SKM-1 (cell line): ENCODE data around the gene LRRC23.

ENCODE experiments used
- DNase-seq: peaks from one replicate; lab custom pipeline; 2025; ENCODE audit not compliant: unreplicated experiment; lab: John Stamatoyannopoulos, UW

Gene LRRC23

DNA sequence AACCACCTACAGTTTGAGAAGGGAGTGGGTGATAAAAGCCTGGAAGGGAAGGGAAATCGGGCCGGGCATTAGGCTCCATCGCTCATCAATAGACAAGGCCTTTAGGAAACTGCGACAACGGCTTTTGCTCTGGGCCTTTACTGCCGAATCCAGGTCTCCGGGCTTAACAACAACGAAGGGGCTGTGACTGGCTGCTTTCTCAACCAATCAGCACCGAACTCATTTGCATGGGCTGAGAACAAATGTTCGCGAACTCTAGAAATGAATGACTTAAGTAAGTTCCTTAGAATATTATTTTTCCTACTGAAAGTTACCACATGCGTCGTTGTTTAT is 38.7 kb downstream of the LRRC23 start:
- DNase-seq, result no peak

DNA sequence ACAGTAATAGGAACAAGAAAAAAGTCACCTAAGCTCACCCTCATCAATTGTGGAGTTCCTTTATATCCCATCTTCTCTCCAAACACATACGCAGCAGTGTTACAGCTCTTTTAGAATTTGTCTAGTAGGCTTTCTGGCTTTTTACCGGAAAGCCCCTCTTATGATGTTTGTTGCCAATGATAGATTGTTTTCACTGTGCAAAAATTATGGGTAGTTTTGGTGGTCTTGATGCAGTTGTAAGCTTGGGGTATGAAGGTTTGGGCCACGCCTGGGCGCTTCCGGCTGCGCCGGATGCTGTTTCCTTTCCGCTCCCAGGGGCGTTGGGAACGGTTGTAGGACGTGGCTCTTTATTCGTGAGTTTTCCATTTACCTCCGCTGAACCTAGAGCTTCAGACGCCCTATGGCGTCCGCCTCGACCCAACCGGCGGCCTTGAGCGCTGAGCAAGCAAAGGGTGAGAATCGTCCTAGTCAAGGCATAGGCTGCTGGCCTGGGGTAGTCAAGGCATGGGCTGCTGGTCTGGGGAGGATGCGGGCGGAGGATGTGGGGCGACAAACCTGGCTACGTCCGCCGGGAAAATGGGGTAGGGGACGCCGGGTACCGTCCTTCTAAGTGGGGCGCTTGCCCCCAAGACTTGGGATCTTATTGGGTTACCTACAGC is 39.2 kb downstream of the LRRC23 start, which contains the start of the genes C12orf57 and RNU7-1:
Gene C12orf57 (plus strand): TSS at position 301 of the 659 bp plus-strand sequence. CDS start 100 bp downstream, at position 401.
Gene RNU7-1 (plus strand): TSS at position 95 of the 659 bp plus-strand sequence.
- no peak for DNase-seq

DNA sequence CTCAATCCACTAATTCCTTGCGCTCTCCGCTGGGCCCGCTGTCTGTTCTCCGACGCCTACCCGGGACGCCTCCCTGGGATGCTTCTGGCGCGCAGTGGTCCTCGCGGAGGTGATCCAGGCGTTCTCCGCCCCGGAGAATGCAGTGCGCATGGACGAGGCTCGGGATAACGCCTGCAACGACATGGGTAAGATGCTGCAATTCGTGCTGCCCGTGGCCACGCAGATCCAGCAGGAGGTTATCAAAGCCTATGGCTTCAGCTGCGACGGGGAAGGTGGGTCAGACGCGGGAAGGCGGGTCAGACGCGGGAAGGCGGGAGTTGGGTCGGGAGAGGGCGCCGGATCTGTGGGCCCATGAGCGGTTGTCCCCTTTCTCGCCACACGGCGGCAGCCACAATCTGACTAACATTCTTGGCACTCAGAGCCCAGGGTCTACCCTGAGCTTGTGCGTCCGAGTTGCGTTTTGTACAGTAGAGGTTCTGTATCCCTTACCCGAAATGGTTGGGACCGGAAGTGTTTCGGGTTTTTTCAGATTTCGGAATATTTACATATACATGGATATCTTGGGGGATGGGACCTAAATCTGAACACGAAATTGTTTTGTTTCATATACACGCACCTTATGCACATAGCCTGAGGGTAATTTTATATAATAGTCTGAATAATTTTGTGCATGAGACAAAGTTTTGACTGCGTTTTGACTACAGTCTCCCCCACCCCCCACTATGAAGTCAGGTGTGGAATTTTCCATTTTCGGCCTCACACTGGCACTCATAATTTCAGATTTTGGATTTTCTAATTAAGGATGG is 40.0 kb downstream of the LRRC23 start:
- DNase-seq, result peak; percentile 45

DNA sequence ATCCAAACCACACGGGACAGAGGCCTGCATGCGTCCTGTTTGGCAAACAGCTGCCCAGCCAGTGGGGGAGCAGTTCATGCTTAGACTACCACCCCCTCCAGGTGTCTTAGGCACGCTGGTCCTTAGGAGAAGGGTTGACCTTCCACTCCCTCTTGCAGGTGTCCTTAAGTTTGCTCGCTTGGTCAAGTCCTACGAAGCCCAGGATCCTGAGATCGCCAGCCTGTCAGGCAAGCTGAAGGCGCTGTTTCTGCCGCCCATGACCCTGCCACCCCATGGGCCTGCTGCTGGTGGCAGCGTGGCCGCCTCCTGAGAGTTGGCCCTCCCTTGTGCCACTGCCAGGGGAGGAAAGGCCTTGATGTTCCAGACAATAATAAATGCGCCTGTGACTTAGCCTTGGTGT is 41.0 kb downstream of the LRRC23 start:
- DNase-seq, result no peak

DNA sequence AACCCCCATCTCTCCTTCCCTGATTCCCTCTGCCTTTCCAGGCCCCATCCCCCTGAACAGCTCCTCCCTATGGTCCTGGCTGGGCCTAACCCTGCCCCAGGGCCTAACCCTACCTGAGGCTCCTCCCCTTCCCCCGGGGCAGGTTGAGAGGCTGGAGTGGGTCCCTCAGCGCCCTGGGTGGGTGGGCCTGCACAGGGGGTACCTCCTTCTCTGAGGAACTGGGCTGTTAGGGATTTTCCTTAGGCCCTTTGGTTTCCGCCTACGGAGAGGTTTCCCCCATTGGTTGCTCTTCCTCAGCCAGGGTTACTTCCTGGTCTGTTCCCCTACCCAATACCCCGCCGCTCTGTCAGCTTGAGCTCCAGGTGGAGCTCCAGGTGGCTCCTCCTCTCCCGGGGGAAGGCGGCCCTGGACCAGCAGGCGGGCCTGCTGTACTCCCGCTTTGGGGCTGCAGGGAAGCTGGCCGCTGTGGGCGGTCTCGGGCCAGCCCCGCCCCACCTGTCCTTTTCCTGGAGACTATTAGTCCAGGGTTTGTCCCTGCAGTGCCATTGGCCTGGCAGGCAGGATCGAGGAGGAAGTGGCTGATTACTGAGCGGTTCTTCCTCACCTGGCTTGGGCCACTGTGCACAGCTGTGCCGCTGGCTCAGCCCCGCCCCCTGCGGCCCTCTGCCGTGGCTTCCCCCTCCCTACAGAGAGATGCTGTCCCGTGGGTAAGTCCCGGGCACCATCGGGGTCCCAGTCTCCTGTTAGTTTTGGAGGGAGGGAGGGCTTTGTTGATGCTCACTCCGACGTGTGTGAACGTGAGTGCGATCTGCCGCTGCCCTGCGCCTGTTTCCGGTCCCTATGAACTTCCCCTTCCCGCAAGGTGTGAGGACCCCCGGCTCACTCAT is 41.7 kb downstream of the LRRC23 start:
- DNase-seq, result no peak

DNA sequence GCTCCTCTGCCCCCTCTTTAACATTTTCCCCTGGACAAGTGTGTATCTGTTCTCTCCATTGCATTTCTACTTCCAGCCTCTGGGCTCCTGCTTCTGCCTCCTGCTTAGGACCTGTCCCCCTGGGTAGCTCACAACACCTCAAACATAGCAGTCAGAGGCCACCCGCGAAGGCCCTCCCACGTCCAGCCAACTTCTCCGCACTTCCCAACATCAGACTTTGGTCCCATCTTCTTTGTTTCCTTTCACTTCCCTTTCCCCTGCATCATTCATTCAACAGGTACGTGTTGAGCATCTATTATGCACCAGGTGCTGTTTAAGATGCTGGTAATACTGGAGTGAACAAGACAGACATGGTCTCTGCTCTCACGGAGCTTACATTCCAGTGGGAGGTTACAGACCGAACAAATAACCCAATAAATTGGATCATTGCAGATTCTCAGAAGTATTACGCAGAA is 42.3 kb downstream of the LRRC23 start:
- DNase-seq, result no peak

DNA sequence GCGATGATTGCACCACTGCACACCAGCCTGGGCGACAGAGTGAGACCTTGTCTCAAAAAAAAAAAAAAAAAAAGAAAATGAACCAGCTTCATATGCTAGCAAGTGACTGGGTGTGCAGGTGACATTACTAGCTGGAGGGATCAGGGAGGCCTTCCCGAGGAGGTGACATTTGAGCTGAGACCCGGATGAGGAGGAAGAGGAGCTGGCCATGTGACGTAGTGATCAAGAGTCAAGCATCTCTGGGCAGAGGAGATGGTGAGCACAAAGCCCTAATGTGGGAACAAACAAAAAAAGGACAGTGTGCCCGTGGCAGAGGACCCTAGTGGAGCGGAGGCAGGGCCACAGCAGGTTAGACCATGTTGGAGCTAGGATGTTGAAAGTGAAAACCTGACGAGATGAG is 43.0 kb downstream of the LRRC23 start:
- DNase-seq, result no peak

DNA sequence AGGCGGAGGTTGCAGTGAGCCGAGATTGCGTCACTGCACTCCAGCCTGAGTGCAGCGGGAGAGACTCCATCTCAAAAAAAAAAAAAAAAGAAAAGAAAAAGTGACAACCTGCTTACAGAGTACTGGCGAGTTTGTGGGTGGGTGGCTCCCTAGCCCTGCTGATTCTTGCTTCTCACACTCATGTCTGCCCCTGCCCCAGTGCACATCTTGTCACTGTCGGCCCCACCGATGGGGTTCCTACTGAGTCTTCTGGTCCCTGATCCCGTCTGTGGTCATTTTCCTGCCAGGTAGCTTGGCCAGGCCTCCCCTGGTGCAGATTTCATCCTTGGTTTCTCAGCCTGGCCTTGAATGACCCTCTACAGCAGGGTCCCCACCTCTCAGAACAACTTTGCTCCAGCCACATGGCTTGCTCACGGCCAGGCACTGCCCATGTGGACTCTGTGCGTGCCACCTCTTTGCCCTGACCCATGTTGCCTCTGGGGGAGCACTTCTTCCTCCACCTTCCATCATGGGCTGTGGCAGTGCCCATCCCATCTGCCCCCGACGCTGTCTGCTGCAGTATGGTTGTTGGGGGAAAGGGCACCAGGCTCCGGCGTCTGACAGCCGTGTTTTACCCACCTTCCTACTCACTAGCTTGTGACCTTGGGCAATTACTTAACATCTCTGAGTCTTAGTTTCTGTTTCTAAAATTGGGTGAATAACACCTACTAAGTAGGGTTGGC is 44.4 kb downstream of the LRRC23 start:
- DNase-seq, result no peak

DNA sequence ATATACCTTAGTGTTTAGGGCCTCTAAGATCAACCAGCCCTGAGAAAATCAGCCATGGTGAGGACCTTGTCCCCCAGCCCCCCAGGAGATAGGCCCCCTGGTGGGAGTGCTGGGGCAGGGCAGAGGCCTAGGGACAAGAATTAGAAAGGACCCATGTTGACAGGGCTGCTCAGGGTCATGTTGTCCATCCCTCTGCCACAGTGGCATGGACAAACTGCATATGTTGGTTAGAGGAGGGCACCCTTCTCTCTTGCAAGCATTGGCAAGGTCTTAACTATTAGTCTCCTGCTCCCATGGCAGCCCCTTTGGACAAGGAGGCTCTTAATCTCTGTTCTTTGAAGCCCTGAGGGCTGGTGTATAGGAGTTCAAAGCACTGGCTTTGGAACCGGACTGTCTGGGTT is 45.8 kb downstream of the LRRC23 start:
- DNase-seq, result no peak

DNA sequence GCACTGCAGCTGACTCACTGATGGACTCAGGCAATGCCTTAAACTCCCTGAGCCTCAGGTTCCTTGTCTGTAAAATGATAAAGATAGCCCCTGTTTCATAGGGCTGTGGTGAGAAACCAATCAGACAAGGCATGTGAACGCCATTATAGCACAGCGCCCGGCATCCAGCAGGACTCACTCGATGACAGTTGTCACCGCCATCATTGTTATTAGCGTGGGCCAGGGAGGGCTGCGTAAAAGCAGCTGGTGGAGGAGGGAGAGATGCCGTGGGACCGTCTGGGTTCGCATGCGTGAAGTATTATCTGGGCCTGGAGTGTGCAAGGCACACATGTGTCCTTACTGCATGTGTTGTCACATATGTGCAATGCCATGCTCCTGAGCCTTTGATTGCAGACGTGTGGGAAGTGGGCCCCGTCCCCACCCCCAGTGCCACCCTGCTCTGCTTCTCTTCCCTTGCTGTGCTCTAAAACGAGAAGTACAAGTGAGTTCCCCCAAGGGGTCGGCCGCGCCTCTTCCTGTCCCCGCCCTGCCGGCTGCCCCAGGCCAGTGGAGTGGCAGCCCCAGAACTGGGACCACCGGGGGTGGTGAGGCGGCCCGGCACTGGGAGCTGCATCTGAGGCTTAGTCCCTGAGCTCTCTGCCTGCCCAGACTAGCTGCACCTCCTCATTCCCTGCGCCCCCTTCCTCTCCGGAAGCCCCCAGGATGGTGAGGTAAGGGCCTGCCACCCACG is 46.4 kb downstream of the LRRC23 start, which contains the start of gene PTPN6:
Gene PTPN6 (plus strand): TSS at position 546 of the 730 bp plus-strand sequence. CDS start 157 bp downstream, at position 703.
- DNase-seq, result peak; percentile 45

DNA sequence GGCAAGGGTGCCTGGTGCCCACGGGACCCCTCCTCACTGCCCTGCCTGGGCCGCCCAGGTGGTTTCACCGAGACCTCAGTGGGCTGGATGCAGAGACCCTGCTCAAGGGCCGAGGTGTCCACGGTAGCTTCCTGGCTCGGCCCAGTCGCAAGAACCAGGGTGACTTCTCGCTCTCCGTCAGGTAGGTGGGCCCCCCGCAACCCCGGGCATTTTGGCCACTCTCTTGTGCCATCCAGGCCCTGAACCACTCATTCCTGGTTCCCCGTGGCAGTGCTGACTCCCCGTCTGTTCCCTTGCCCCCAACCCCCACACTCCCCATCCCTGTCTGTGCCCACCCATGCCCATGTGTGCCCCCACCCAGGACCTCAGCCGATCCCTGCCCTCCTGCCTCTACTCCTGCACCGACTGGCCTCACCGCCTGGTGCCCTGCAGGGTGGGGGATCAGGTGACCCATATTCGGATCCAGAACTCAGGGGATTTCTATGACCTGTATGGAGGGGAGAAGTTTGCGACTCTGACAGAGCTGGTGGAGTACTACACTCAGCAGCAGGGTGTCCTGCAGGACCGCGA is 47.0 kb downstream of the LRRC23 start:
- no peak for DNase-seq

DNA sequence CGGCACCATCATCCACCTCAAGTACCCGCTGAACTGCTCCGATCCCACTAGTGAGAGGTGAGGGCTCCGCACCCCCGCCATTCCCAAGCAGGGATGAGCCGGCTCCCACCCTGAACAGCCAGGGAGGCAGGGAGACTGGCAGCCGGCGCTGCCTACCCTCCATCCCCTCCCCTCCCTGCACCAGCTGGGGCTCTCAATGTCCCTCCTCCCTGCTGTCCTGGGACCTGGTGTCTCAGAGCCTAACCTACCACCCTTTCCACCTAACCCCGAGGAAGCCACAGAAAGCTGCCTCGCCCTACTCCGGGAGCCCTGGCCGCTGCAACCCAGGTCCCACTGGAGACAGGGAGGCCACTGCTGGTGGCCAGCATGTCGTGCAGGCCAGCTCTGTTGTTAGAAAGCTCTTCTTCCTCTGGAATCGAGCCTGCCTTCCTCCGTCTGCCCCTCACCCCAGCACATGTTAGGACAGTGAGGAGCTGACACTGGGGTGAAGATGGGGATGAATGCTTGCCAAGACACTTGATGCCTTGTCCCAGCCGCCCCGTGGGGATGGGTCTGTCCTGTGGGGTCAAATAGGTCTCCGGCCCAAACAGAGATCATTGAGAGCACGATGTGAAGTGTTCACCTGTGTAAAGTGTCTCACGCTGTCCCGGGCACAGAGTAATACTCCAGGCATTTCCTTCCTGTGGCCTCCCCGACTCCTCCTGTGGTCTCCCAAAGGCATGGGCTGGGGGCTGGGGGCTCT is 47.7 kb downstream of the LRRC23 start:
- DNase-seq, result no peak

DNA sequence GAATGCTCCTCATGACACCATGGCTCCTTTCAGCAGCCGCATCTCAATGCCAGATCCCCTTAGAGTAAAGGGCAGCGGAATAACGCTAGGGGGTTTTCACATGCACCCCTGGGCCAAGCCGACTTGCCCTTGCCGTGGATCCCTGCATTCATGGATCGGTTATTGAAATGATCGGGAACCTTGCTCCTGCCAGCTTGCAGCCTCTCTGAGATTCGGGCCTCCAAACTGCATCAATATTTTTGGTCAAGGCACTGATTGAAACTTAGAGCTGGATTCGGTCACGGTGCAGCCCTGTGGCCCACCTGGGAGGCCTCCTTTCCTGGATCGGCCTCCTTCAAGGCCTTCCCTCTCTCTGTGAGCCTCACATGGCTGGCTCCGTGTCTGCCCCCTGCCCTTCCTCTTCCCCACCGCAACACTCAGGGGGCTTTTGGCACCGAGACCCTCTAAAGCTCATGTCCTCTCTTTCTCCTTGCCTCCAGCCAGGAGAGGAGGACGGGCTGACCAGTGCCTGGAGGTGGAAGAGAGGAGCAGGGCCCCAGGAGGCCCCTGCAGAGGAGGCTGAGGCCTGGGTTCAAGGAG is 48.3 kb downstream of the LRRC23 start:
- DNase-seq, result no peak

DNA sequence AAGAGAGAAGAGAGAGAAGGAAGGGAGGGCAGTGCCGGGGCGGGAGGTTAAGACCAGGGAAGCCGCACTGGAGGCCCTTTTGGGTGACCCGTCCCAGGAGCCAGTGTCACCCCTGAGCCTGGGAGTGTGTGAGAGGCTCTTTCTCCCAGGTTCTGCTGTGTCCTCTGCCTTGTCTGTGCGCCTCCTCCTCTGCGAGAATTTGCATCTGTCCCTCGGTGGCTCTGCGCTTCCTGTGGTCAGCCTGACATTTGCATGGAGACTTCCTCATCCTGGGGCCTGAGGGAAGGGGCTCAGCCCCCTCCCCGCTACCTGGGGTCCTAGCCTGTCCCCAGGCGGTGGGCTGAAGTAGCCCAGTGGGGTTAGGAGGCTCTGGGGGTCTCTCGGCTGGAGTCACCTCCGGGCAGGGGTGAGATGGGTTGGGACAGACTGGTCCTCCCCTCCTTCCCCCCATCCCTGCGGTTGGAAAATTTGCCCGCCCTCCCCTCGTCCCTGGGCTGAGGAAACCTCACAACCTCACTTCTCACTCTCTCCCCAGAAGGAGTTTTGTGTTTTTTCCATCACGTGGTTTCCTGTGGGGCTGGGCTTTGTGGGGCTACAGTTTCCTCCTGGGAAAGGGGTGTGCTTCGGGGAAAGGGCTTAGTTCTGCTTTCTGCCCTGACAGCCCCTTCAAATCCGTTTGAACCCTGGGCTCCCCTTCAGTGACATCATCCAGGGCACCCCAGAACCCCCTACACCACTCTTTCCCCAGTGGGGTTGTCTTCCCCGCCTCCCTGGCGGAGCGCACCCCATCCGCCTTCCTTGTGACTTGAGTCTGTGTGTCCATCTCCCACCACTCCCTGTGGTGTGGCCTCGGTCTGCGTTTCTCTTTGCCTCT is 49.1 kb downstream of the LRRC23 start:
- peak; percentile 66 for DNase-seq

DNA sequence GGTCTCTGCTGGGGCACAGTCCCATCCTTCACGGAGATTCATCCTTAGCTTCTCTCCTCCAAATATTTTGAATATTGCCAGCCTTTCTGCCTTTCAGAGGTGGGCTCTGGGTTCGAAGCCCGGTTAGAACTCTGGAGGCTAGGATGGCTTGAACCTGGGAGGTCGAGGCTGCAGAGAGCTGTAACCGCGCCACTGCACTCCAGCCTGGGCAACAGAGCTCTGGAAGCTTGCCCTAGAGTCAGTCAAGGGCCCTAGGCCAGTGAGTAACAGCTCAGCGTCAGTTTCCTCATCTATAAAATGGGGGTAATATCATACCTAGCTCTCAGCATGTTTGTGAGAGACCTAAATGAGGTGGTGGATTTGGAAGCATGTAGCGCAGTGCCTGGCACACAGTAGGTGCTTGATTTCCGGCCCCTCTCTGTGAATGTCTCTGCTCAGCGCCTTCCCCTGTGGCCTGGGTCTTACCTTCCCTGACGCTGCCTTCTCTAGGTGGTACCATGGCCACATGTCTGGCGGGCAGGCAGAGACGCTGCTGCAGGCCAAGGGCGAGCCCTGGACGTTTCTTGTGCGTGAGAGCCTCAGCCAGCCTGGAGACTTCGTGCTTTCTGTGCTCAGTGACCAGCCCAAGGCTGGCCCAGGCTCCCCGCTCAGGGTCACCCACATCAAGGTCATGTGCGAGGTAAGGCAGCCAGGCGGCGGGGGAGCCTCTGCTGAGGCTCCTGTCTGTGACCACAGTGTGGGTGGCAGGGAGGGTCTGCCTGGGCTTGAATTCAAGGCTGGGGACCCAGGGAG is 49.9 kb downstream of the LRRC23 start:
- no peak for DNase-seq

DNA sequence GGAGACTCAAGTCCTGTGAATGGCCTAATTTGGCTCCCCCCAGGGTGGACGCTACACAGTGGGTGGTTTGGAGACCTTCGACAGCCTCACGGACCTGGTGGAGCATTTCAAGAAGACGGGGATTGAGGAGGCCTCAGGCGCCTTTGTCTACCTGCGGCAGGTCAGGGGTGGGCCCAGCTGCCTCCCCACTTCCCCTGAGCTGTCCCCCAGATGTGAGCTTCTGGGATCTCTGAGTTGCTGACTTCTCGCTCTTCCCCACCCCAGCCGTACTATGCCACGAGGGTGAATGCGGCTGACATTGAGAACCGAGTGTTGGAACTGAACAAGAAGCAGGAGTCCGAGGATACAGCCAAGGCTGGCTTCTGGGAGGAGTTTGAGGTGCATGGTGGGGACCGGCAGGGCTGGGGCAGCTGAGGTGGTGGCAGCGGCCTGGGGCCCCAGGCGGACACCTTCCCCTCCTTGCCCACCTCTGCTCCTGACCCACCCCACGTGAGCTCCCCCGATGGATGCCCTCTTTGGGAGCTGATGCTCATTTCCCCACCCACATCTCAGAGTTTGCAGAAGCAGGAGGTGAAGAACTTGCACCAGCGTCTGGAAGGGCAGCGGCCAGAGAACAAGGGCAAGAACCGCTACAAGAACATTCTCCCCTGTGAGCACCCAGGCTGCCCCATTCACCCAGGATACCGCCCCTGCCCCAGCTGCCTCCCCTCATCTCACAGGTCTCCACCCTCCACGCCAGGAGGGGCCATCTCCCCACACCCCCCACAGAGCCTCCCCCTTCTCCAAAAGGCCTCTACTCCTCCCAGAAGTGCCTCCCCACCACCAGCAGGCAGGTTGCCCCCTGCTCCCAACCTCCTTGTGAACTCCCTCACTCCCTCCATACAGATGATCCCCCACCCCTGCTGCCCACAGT is 50.7 kb downstream of the LRRC23 start:
- DNase-seq, result no peak
